Measurements from ENCODE around the gene PCNT. TPM values are rescaled to one million over a fixed set of nuclear protein-coding genes. Genes with fewer than 3 reads are reported as not detected.

The PCNT gene
- total RNA-seq, 1 experiment from 2014 or later: 39.6 TPM

DNA sequence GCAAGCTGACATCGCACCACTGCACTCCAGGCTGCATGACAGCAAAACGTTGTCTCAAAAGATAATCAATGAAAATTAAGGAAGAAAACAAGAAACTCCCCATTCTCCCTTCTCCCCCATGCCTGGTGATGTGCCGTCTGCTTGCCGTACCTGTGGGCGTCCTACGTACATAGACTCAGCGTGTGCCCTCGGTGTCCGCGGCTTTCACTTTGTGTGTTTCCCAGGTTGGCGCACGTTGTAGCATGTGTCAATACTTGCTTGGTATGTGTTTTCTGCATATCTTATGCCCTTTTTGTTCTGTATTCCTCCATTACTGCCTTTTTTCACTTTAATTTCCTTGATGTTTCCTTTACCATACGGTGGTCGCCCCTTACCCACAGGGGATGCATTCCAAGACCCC is 53.8 kb downstream of the PCNT start:
- Histone ChIP-seq H3K9me3 (ENCODE audit: control insufficient read depth, low read depth, low read length) (no peaks in the 10 kb centered on the region), H3K14ac (ENCODE audit: insufficient read depth, low read length) (no peak overlapping the region), H2AFZ (ENCODE audit: low read length) (no peak overlapping the region), H2BK120ac (ENCODE audit: low read depth, low read length, poor library complexity, severe bottlenecking) (no peak overlapping the region), H3K9ac (ENCODE audit: extremely low read depth, insufficient read length, low read length) (no peak overlapping the region), H3K18ac (ENCODE audit: insufficient read length, low read depth, low read length) (no peak overlapping the region), H3K23me2 (ENCODE audit: insufficient read length, low read depth, low read length, poor library complexity, severe bottlenecking) (no peaks in the 10 kb centered on the region), H2BK20ac (ENCODE audit: low read depth, low read length, poor library complexity, severe bottlenecking) (no peak overlapping the region), H2BK15ac (ENCODE audit: low read depth, low read length) (no peak overlapping the region), H3K79me2 (ENCODE audit: insufficient read depth, low read length) (no peaks in the 10 kb centered on the region; the same call in 1 of the 2 replicates), H3K23ac (ENCODE audit: insufficient read length, low read depth, low read length) (no peak overlapping the region), H4K91ac (ENCODE audit: insufficient read length, low read depth, low read length) (no peak overlapping the region), H3K56ac (ENCODE audit: insufficient read length, low read depth, low read length) (no peak overlapping the region), H4K5ac (ENCODE audit: insufficient read length, low read depth, low read length) (no peak overlapping the region), H3K4me1 (ENCODE audit: insufficient read depth, low read length) (peaks cover 2% of the 10 kb centered on the region; the same call in 1 of the 2 replicates), H4K20me1 (ENCODE audit: control insufficient read depth, insufficient read depth, insufficient read length) (no peaks in the 10 kb centered on the region), H2AK5ac (ENCODE audit: insufficient read length, low read length) (no peak overlapping the region), H3K27ac (ENCODE audit: insufficient read length, low read depth, low read length) (no peak overlapping the region), H2BK12ac (ENCODE audit: insufficient read length, low read depth, low read length) (no peak overlapping the region), H2BK5ac (ENCODE audit: insufficient read length, low read length) (no peak overlapping the region), H3T11ph (ENCODE audit: low read length) (no peak overlapping the region), H3K27me3 (ENCODE audit: insufficient read depth, low read length) (no peaks in the 10 kb centered on the region), H3K4me2 (ENCODE audit: insufficient read depth, insufficient read length, low read length) (no peak overlapping the region), H4K8ac (replicated peaks; ENCODE audit: insufficient read length, low read depth, low read length) (no peak overlapping the region), H3K4ac (ENCODE audit: low read depth, low read length) (no peak overlapping the region), H3K79me1 (ENCODE audit: insufficient read depth, low read depth, low read length, poor library complexity, severe bottlenecking) (no peaks in the 10 kb centered on the region)
- Mint-ChIP-seq H3K9me3 (peaks cover 12% of the 10 kb centered on the region in 2 experiments), H3K36me3 (ENCODE audit: insufficient read depth in 1 of 3, low read depth in 3 of 3) (peaks cover 16 to 23% (median 19%) of the 10 kb centered on the region in 3 experiments), H3K4me3 (no peak overlapping the region), H3K27ac (peak overlapping the region in 2 of 3 experiments; percentile 43 to 63; a peak in 1 of 7 replicates), H3K27me3 (ENCODE audit: low read depth) (no peaks in the 10 kb centered on the region), H3K4me1 (peaks cover 22 to 36% of the 10 kb centered on the region in 2 experiments)
- WGBS (ENCODE audit: extremely low coverage, insufficient read length, low lambda C conversion rate): no CpG with 5 or more reads among the region's 14 CpGs
- TF ChIP-seq, protein P1, sequence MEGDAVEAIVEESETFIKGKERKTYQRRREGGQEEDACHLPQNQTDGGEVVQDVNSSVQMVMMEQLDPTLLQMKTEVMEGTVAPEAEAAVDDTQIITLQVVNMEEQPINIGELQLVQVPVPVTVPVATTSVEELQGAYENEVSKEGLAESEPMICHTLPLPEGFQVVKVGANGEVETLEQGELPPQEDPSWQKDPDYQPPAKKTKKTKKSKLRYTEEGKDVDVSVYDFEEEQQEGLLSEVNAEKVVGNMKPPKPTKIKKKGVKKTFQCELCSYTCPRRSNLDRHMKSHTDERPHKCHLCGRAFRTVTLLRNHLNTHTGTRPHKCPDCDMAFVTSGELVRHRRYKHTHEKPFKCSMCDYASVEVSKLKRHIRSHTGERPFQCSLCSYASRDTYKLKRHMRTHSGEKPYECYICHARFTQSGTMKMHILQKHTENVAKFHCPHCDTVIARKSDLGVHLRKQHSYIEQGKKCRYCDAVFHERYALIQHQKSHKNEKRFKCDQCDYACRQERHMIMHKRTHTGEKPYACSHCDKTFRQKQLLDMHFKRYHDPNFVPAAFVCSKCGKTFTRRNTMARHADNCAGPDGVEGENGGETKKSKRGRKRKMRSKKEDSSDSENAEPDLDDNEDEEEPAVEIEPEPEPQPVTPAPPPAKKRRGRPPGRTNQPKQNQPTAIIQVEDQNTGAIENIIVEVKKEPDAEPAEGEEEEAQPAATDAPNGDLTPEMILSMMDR (conservative IDR thresholded peaks at IDR 0.05): no peak
- DNase-seq: no peak

All from H9 (cell line).